PC-9 (cell line): ENCODE data around the gene RDH8.

ENCODE experiments used
- EZH2 ChIP-seq: fragments of 200-600 bp; sonication (generic); IDR thresholded peaks from 2 replicates; pipeline ENCODE4 v1.8.0; 2017; ENCODE audit warnings: antibody characterized with exemption, low read depth
- TF ChIP-seq, protein P1 (sequence below): fragments of 200-600 bp; sonication (generic); conservative IDR thresholded peaks from 2 replicates; pipeline ENCODE4 v1.6.1; 2017; ENCODE audit warnings: mixed run types, antibody characterized with exemption, mild to moderate bottlenecking, moderate library complexity

DNA sequence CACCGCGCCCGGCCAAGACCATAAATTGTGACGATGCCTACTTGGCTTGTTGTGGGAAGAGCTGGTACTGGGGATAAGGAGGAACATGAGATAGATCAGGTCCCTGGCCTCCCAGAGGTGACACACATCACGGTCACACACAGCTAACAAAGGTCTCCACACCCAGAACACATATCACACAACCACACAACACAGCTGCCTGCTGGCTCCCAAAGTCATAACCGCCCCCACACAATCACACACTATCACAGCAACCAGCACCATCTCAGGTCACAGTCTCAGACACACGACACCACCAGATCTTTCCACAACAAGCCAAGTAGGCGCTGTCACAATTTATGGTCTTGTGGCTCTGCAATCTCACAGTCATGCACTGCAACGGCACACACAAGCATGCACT is 8.7 kb upstream of the RDH8 start:
- TF ChIP-seq, protein P1, sequence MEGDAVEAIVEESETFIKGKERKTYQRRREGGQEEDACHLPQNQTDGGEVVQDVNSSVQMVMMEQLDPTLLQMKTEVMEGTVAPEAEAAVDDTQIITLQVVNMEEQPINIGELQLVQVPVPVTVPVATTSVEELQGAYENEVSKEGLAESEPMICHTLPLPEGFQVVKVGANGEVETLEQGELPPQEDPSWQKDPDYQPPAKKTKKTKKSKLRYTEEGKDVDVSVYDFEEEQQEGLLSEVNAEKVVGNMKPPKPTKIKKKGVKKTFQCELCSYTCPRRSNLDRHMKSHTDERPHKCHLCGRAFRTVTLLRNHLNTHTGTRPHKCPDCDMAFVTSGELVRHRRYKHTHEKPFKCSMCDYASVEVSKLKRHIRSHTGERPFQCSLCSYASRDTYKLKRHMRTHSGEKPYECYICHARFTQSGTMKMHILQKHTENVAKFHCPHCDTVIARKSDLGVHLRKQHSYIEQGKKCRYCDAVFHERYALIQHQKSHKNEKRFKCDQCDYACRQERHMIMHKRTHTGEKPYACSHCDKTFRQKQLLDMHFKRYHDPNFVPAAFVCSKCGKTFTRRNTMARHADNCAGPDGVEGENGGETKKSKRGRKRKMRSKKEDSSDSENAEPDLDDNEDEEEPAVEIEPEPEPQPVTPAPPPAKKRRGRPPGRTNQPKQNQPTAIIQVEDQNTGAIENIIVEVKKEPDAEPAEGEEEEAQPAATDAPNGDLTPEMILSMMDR = no peak
- no peak for TF ChIP-seq EZH2
